Posterior cingulate gyrus (tissue), 11 donors: Measurements from ENCODE around the gene PHKB.
"Not testable (repeated sequence)": the region's sequence is repeated elsewhere in the genome, so short reads cannot be mapped to it uniquely, and the experiment has no call there.

Experiments
- DNase-seq, 10 donors: peaks; one replicate each; pipeline versions ENCODE4 v3.0.0 to v3.0.0-alpha.2; 2020 to 2021; ENCODE audit warnings: mixed read lengths in 3 of 10
- intact Hi-C: fragments of 100-400 bp; cut with DNase I; formaldehyde crosslinking; loops from one replicate; pipeline ENCODE4 v1.15.1; 2023

PHKB gene

DNA sequence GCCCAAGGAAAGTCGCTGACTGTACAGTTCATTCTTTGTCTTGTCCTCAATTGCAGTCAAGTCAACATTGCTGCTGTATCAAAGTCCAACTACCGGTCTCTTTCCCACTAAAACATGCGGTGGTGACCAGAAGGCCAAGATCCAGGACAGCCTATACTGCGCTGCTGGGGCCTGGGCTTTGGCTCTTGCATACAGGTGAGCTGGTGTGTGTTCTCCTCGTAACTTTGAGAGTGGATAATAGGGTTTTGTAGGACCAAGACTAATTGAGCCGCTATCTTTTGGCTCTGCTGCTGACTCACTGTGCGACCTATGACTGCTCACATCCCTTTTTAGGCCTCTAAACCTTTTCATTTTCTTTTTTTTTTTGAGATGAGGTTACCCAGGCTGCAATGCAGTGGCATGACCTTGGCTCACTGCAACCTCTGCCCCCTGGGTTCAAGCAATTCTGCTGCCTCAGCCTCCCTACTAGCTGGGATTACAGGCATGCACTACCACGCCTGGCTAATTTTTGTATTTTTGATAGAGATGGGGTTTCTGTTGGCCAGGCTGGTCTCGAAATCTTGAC lies 38.7 kb downstream of the PHKB start:
- DNase-seq, result no peak
- intact Hi-C loops, result no loop called here

GRCh38 chr16:47503936-47504335 lies 42.8 kb downstream of the PHKB start:
- intact Hi-C loops, result no loop called here
- DNase-seq, result no peak

DNA sequence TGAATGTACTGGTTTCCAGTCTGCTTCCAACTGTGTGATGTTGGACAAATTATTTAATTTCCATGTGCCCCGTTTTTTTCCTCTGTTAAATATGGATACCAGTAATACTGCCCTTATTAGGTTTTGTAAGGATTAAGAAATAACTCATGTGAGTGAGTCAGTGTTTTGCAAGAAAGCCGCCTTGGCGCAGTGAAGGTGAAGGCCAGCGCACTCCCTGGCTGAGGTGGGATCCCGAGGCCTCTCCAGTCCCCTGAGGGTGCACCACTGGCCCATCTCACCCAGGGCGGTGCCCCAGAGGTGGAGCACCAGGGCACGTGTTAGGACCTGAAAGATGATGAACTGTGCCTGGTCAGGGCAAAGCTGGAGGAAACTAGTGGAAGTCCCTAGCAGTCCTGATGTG lies 43.5 kb downstream of the PHKB start:
- peak in 2 of 10 donors; percentile 78 to 82 for DNase-seq
- intact Hi-C loops, result no loop called here

DNA sequence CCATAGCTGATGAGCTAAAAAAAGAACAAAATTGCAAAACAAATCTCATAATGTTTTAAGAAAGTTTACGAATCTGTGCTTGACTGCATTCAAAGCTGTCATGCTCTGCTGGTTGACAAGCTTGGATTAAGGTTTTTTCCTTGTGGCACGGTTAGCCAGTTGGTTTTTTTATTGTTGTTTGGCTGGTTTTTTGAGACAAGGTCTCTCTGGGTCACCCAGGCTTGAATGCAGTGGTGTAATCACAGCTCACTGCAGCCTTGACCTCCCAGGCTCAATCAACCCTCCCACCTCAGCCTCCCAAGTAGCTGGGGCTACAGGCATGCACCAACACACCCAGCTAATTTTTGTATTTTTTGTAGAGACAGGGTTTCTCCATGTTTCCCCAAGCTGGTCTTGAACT lies 45.7 kb downstream of the PHKB start:
- no peak for DNase-seq
- intact Hi-C loops, result no loop called here

- intact Hi-C loops, result no loop called here
- no peak for DNase-seq
Measured at GRCh38 chr16:47507701-47508100, 46.6 kb downstream of the PHKB start.

DNA sequence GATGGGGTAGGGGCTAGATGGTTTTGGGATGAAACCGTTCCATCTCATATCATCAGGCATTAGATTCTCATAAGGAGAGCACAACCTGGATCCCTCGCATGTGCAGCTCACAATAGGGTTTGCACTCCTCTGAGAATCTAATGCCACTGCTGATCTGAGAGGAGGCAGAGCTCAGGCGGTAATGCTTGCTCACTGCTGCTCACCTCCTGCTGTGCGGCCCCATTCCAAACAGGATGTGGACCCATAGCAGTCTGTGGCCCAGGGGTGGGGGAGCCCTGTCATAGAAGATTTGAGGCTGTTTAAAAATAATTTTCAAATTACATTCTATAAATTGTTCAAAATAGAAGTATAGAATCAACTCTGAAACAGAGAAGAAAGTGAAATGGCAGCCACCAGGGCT lies 50.8 kb downstream of the PHKB start:
- intact Hi-C loops, result no loop called here
- no peak for DNase-seq

DNA sequence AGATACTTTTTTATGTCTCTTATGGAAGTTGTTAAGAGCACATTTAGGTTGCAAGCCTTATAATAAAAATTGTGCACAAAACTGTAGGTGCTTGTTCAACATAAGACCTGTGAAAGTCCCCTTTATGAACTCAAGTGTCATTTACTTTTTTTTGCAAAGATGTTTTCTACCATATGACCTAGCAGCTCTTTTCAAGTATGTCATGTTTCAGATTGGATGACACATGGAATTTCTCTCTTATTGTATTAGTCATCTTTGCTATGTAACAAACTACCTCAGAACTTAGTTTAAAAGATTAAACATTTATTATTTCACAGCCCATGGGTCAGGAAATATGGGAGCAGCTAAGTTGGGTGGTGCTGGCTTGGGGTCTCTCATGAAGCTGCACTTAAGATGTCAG lies 57.9 kb downstream of the PHKB start:
- DNase-seq, result no peak
- intact Hi-C loops, result no loop called here

DNA sequence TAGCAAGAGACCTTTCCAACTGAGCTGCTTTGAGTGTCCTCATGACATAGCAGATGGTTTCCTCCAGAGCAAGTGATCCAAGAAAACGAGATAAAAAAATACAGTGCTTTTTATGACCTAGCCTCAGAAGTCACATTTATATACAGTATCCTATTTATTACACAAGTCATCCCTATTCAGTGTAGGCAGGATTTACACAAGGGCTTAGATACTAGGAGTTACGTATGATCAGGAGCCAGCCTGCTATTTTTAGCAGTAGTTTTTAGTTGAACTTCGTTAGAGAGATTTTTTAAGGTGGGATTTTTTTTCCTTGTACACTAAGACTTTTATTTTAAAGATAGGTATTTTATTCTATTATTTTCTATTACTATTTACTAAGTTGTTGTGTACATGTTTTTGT lies 58.4 kb downstream of the PHKB start:
- intact Hi-C loops, result no loop called here
- DNase-seq, result no peak

GRCh38 chr16:47519996-47520679 lies 59.0 kb downstream of the PHKB start:
- no peak for DNase-seq
- intact Hi-C loops, result no loop called here

DNA sequence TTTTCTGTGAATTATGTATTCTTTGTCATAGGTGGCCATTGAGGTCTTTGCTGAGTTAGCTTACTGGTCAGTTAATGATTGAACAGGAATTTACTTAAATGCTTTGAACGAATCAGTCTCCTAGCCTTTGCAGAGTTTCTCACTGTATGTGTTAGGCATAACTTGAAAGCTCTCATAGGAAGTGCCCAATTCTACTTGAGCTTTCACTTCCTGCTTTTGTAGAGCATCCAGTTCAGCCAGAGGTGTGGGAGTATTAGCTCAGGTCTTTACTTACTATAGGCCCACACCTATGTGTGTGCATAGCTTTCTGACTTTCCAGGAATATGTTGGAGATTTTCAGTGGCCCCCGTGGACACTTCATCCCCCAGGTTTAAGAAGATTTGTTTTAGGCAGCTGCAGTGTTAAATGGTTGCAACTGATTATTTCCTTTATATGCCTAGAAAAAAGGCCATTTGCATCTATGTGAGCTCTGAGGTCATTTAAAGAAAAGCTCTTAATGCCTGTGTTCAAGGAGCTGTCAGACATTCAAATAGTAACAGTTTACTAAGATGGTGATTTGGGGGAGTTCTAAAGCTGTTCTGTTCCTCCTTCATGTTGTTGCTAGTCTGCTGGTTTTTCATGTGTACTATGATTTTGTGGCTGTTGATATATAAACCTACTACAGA lies 62.3 kb downstream of the PHKB start:
- no peak for DNase-seq
- intact Hi-C loops, result no loop called here

- intact Hi-C loops, result no loop called here
- DNase-seq, result no peak
Measured at GRCh38 chr16:47524007-47524405, 62.9 kb downstream of the PHKB start.

GRCh38 chr16:47528431-47528830 lies 67.3 kb downstream of the PHKB start:
- DNase-seq, result no peak
- intact Hi-C loops, result no loop called here

- DNase-seq, result no peak
- intact Hi-C loops, result loop anchor here (5.0 kb wide), 1 partner anchor 393 kb away; no protein-coding TSS in a partner anchor
Measured at GRCh38 chr16:47533744-47534292, 72.7 kb downstream of the PHKB start.

GRCh38 chr16:47538472-47538871 lies 77.3 kb downstream of the PHKB start:
- DNase-seq, result no peak
- intact Hi-C loops, result no loop called here

- intact Hi-C loops, DNase-seq: not testable (repeated sequence)
Measured at GRCh38 chr16:47539707-47540670, 78.9 kb downstream of the PHKB start.

- intact Hi-C loops, result not testable (repeated sequence)
Measured at GRCh38 chr16:47541135-47541534, 80.0 kb downstream of the PHKB start.

GRCh38 chr16:47544255-47544654 lies 83.1 kb downstream of the PHKB start:
- DNase-seq, intact Hi-C loops: not testable (repeated sequence)

More at GRCh38 chr16:47541135-47541534, 80.0 kb downstream of the PHKB start:
- DNase-seq, result not testable (repeated sequence)

- DNase-seq, intact Hi-C loops: not testable (repeated sequence)
Measured at GRCh38 chr16:47551185-47551584, 90.1 kb downstream of the PHKB start.

DNA sequence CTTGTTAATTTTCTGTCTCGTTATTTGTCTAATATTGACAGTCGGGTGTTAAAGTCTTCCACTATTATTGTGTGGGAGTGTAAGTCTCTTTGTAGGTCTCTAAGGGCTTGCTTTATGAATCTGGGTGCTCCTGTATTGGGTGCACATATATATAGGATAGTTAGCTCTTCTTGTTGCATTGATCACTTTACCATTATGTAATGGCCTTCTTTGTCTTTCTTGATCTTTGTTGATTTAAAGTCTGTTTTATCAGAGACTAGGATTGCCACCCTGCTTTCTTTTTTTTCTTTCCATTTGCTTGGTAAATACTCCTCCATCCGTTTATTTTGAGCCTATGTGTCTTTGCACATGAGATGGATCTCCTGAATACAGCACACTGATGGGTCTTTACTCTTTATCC lies 90.6 kb downstream of the PHKB start:
- DNase-seq, intact Hi-C loops: not testable (repeated sequence)

DNA sequence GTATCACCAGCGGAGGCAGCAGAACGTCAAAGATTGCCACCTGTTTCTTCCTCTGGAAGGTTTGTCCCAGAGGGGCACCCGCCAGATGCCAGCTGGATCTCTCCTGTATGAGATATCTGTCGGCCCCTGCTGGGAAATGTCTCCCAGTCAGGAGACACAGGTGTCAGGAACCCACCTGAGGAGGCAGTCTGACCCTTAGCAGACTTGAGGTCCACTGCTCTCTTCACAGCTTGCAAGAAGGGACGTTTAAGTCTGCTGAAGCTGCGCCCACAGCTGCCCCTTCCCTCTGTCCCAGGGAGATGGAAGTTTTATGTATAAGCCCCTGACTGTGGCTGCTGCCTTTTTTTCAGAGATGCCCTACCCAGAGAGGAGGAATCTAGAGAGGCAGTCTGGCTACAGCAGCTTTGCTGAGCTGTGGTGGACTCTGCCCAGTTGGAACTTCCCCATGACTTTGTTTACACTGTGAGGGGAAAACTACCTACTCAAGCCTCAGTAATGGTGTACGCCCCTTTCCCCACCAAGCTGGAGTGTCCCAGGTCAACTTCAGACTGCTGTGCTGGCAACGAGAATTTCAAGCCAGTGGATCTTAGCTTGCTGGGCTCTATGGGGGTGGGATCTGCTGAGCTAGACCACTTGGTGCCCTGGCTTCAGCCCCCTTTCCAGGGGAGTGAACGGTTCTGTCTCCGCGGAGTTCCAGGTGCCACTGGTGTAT lies 92.9 kb downstream of the PHKB start:
- intact Hi-C loops, result no loop called here
- DNase-seq, result peak in 1 of 10 donors; percentile 72
